Effector memory CD4-positive, alpha-beta T cell (primary cell): ENCODE data around the gene PDLIM3.

Source experiments
- DNase-seq, 3 donors: peaks; one replicate each; pipeline ENCODE4 v3.0.0-alpha.2; 2020
- H3K27ac ChIP-seq: 2 replicates; pipeline ENCODE4 v1.7.0; 2013; ENCODE audit warnings: mild to moderate bottlenecking, low read length, moderate library complexity; ENCODE audit not compliant: insufficient read depth, poor library complexity, severe bottlenecking
- H3K27me3 ChIP-seq: replicated peaks from 2 replicates; pipeline ENCODE4 v1.7.0; 2013; ENCODE audit warnings: mild to moderate bottlenecking, low read length; ENCODE audit not compliant: insufficient read depth, control insufficient read depth, poor library complexity, severe bottlenecking
- H3K36me3 ChIP-seq: 2 replicates; pipeline ENCODE4 v1.7.0; 2013; ENCODE audit warnings: mild to moderate bottlenecking, low read length, moderate library complexity; ENCODE audit not compliant: control insufficient read depth, insufficient read depth
- H3K4me1 ChIP-seq: 2 replicates; pipeline ENCODE4 v1.7.0; 2013; ENCODE audit warnings: low read length, mild to moderate bottlenecking; ENCODE audit not compliant: control insufficient read depth, insufficient read depth, poor library complexity, severe bottlenecking
- H3K4me3 ChIP-seq: 2 replicates; pipeline ENCODE4 v1.7.0; 2013; ENCODE audit warnings: low read length, low read depth, mild to moderate bottlenecking; ENCODE audit not compliant: insufficient read depth, poor library complexity, severe bottlenecking
- H3K9me3 ChIP-seq: 2 replicates; pipeline ENCODE4 v1.7.0; 2013; ENCODE audit warnings: mild to moderate bottlenecking, low read length, moderate library complexity; ENCODE audit not compliant: control insufficient read depth

Gene PDLIM3

DNA sequence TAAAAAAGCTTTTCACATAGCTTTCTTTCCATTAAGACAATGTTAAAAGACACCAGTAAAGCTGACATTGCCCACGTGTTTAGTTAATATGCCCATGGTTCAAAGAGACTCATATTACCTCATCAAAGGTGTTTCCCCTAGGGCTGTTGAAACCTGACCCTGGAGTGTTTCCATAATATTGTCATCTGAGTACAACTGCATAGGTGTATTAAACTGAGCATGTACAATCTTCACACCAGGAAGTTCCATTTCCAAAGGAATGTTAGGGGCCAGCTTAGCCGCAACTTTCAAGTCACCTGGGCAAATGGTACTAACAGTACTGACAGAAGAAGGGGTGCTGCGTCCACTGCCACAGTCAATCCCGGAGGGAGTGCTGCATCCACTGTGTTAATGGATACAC is 27.1 kb downstream of the PDLIM3 start:
- Histone ChIP-seq H3K27me3 (peaks cover 9% of the 10 kb centered on the region), H3K9me3 (no peaks in the 10 kb centered on the region), H3K27ac (no peak overlapping the region), H3K36me3 (no peaks in the 10 kb centered on the region), H3K4me1 (peaks cover 6% of the 10 kb centered on the region), H3K4me3 (no peak overlapping the region)
- DNase-seq = no peak

DNA sequence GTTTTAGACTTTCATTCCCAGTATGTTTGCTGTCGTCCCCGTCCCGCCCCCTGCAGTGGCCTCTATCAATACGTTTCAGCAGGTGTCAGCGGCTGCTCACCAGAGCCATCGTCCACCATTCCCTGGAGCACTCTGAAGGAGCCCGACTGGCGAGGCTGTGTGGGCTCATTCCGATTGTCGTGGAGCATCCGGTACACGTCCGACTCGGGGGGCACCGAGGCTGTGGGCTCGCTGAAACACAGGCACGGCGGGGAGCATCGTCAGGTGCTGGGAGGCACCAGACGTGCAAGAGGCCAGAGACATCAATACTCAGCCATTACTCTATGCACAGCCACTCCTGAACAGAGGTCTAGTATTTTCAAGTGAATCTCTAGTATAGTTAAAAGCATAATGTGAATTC is 28.9 kb downstream of the PDLIM3 start:
- Histone ChIP-seq H3K4me1 (no peaks in the 10 kb centered on the region), H3K27ac (no peak overlapping the region), H3K36me3 (no peaks in the 10 kb centered on the region), H3K27me3 (no peaks in the 10 kb centered on the region), H3K4me3 (no peak overlapping the region), H3K9me3 (no peaks in the 10 kb centered on the region)
- no peak for DNase-seq

GRCh38 chr4:185504098-185505047 is 30.9 kb downstream of the PDLIM3 start:
- DNase-seq = no peak
- Histone ChIP-seq H3K9me3 (no peaks in the 10 kb centered on the region), H3K36me3 (no peaks in the 10 kb centered on the region), H3K4me1 (no peaks in the 10 kb centered on the region), H3K27me3 (no peaks in the 10 kb centered on the region), H3K27ac (no peak overlapping the region), H3K4me3 (no peak overlapping the region)

- Histone ChIP-seq H3K27me3 (no peaks in the 10 kb centered on the region), H3K9me3 (no peaks in the 10 kb centered on the region), H3K36me3 (no peaks in the 10 kb centered on the region), H3K27ac (no peak overlapping the region), H3K4me1 (no peaks in the 10 kb centered on the region), H3K4me3 (no peak overlapping the region)
- no peak for DNase-seq
Observed at GRCh38 chr4:185502386-185502785, 32.9 kb downstream of the PDLIM3 start.

GRCh38 chr4:185500576-185500975 is 34.7 kb downstream of the PDLIM3 start:
- Histone ChIP-seq H3K27me3 (no peaks in the 10 kb centered on the region), H3K9me3 (no peaks in the 10 kb centered on the region), H3K4me1 (no peaks in the 10 kb centered on the region), H3K27ac (no peak overlapping the region), H3K36me3 (no peaks in the 10 kb centered on the region), H3K4me3 (no peak overlapping the region)
- DNase-seq = no peak

GRCh38 chr4:185500035-185500434 is 35.3 kb downstream of the PDLIM3 start:
- H3K4me1 ChIP-seq = no peaks in the 10 kb centered on the region
- H3K9me3 ChIP-seq = no peaks in the 10 kb centered on the region
- H3K27ac ChIP-seq = no peak overlapping the region
- H3K4me3 ChIP-seq = no peak overlapping the region
- no peak for DNase-seq
- no peaks in the 10 kb centered on the region for H3K27me3 ChIP-seq
- no peaks in the 10 kb centered on the region for H3K36me3 ChIP-seq

- DNase-seq = no peak
- H3K27me3 ChIP-seq = peaks cover 3% of the 10 kb centered on the region
- no peaks in the 10 kb centered on the region for H3K9me3 ChIP-seq
- H3K4me1 ChIP-seq = no peaks in the 10 kb centered on the region
- no peak overlapping the region for H3K27ac ChIP-seq
- H3K4me3 ChIP-seq = no peak overlapping the region
- H3K36me3 ChIP-seq = no peaks in the 10 kb centered on the region
Observed at GRCh38 chr4:185488650-185489049, 46.7 kb downstream of the PDLIM3 start.

DNA sequence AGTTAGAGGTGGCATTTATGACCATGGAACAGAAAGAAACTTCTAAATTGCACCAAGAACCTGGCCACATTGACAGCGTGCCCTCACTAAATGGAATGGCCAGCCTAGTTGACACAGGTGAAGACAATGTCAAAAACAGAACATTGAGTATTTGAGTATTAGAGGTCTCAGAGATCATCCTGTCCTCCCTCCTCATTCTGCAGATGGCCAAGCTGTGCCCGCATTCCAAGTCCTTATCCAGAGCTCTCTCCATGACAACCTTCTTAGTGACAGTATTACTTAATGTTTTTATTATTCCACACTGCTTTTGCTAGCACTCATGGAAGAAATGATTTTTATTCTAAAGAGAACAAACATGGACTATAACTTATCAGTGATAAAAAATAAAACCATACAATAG is 53.9 kb downstream of the PDLIM3 start:
- Histone ChIP-seq H3K9me3 (no peaks in the 10 kb centered on the region), H3K4me3 (no peak overlapping the region), H3K27ac (no peak overlapping the region), H3K36me3 (no peaks in the 10 kb centered on the region), H3K27me3 (no peaks in the 10 kb centered on the region), H3K4me1 (no peaks in the 10 kb centered on the region)
- DNase-seq = no peak

- Histone ChIP-seq H3K4me1 (no peaks in the 10 kb centered on the region), H3K27ac (no peak overlapping the region), H3K9me3 (no peaks in the 10 kb centered on the region), H3K4me3 (no peak overlapping the region), H3K36me3 (no peaks in the 10 kb centered on the region), H3K27me3 (no peaks in the 10 kb centered on the region)
- no peak for DNase-seq
Observed at GRCh38 chr4:185480016-185480732, 55.1 kb downstream of the PDLIM3 start.

GRCh38 chr4:185479507-185479971 is 55.8 kb downstream of the PDLIM3 start:
- Histone ChIP-seq H3K4me3 (no peak overlapping the region), H3K4me1 (no peaks in the 10 kb centered on the region), H3K27me3 (no peaks in the 10 kb centered on the region), H3K27ac (no peak overlapping the region), H3K36me3 (no peaks in the 10 kb centered on the region), H3K9me3 (no peaks in the 10 kb centered on the region)
- DNase-seq = no peak
